ENCODE measurements around the gene FZD10. TPM values are rescaled to one million over a fixed set of nuclear protein-coding genes. Genes with fewer than 3 reads are reported as not detected.

The FZD10 gene
- total RNA-seq, 1 donor from 2014 or later, result not detected

DNA sequence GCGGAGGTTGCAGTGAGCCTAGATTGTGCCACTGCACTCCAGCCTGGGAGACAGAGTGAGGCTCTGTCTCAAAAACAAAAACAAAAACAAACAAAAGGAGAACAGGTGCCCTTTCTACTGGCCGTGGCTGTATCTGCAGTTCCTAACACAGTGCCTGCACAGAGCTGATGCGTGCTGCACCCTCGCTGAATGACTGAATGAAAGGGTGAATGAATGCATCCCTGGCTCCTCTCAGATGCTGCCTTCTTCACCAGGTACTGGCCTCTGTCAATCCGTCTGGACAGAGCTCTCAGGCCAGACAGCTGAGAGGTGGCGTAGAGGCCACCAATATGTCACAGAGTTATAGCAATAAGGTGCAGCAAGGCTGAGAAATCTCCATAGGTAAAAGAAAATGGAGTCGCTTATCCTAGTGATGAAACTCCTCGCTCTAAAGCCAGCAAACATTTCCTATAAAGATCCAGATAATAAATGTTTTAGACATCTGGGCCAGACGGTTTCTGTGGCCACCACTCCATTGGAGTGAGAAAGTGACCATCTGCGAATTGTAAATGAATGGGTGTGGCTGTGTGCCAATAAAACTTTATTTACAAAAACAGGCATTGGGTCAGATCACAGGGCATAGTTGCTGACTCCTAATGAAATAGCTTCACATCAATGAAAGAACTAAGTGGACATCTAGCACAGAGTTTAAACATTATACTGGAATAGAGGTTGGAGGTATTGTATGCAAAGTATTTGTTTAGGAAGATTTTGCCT is 15.9 kb upstream of the FZD10 start:
- no peak overlapping the region for H3K4me3 Mint-ChIP-seq
- no peaks in the 10 kb centered on the region for H3K9me3 Mint-ChIP-seq
- peaks cover 2% of the 10 kb centered on the region for H3K27me3 Mint-ChIP-seq
- CTCF ChIA-PET, result no interaction called here
- ATAC-seq (ENCODE audit: low read depth) (no peak), DNase-seq (no peak)
- POLR2A ChIA-PET, result interaction anchor here (0.6 kb wide), 1 partner anchor 16 kb away, joined by 4 read pairs; no protein-coding TSS in a partner anchor
- no peak overlapping the region for H3K27ac Mint-ChIP-seq
- no peaks in the 10 kb centered on the region for H3K4me1 Mint-ChIP-seq
- no peaks in the 10 kb centered on the region for H3K36me3 Mint-ChIP-seq (ENCODE audit: low read depth)
- intact Hi-C loops (cut with micrococcal nuclease), result no loop called here
- no peak for TF ChIP-seq CTCF (IDR thresholded peaks at IDR 0.05)

DNA sequence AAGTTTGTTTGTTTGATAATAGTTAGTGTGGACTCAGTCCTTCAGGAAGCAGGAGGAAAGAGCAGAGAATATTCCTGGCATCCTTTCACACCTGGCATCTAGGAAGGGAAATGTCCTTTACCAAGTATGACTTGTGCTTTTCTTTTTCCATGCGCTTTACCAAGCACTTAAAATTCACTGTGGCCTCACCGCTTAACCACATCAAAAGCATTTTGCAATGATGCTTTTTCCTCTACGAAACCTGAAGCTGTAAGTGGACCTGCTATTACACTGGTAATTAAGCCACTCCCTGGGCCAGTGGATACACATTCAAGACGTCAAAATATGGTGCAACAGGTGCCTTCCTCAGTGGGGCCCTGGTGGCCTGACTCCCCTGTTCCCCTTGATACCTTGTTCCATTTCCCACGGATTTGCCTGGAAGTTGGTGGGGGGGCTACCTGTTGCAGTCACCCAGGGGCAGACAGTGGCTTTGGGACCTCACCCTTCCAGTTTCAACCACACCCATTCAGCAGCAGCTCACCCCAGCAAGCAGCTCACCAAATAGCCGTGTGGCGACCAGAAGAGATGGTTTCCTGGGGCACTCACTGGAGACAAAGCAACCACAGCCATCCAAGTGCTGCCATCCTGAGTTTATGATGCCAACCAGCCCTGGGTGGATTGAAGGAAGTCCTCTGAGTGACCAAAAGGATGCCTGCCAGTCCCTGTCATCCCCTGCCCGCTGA is 14.2 kb upstream of the FZD10 start:
- Mint-ChIP-seq H3K36me3 (ENCODE audit: low read depth) (no peaks in the 10 kb centered on the region), H3K27ac (no peak overlapping the region), H3K9me3 (no peaks in the 10 kb centered on the region), H3K4me3 (no peak overlapping the region), H3K27me3 (no peaks in the 10 kb centered on the region), H3K4me1 (no peaks in the 10 kb centered on the region)
- ChIA-PET POLR2A (no interaction called here), CTCF (no interaction called here)
- no peak for DNase-seq
- no peak for TF ChIP-seq CTCF (IDR thresholded peaks at IDR 0.05)
- no peak for ATAC-seq (ENCODE audit: low read depth)
- intact Hi-C loops (cut with micrococcal nuclease), result no loop called here

- Mint-ChIP-seq H3K4me1 (no peaks in the 10 kb centered on the region), H3K36me3 (ENCODE audit: low read depth) (no peaks in the 10 kb centered on the region), H3K9me3 (no peaks in the 10 kb centered on the region), H3K27me3 (peaks cover 10% of the 10 kb centered on the region), H3K27ac (no peak overlapping the region), H3K4me3 (no peak overlapping the region)
- TF ChIP-seq CTCF (IDR thresholded peaks at IDR 0.05), result no peak
- POLR2A ChIA-PET, result no interaction called here
- CTCF ChIA-PET, result no interaction called here
- no peak for DNase-seq
- intact Hi-C loops (cut with micrococcal nuclease), result no loop called here
- no peak for ATAC-seq (ENCODE audit: low read depth)
Measured at GRCh38 chr12:130151846-130152245, 10.4 kb upstream of the FZD10 start.

- no peak for ATAC-seq (ENCODE audit: low read depth)
- H3K9me3 Mint-ChIP-seq, result no peaks in the 10 kb centered on the region
Measured at GRCh38 chr12:130152386-130152785, 9.9 kb upstream of the FZD10 start.

More at GRCh38 chr12:130152386-130152785, 9.9 kb upstream of the FZD10 start:
- ChIA-PET CTCF (no interaction called here), POLR2A (no interaction called here)
- Mint-ChIP-seq H3K4me1 (no peaks in the 10 kb centered on the region), H3K27ac (no peak overlapping the region), H3K4me3 (no peak overlapping the region), H3K27me3 (peaks cover 15% of the 10 kb centered on the region), H3K36me3 (ENCODE audit: low read depth) (no peaks in the 10 kb centered on the region)
- intact Hi-C loops (cut with micrococcal nuclease), result no loop called here
- no peak for TF ChIP-seq CTCF (IDR thresholded peaks at IDR 0.05)
- no peak for DNase-seq

Measured in activated B cell treated with CpG ODN at 0.5 μM for 24 hours (primary cell).